HG03457 (cell line): ENCODE measurements around the gene IFNA16.
"Not testable (repeated sequence)": the region's sequence is repeated elsewhere in the genome, so short reads cannot be mapped to it uniquely, and the experiment has no call there.

Experiments
- ATAC-seq: cut with Tn5 transposase; IDR thresholded peaks from one replicate; pipeline ENCODE4 v1.9.1; 2021; ENCODE audit warnings: moderate number of reproducible peaks; ENCODE audit not compliant: unreplicated experiment

Gene IFNA16

GRCh38 chr9:21217211-21217610 lies at the start of gene IFNA16:
TSS of gene IFNA16 (minus strand) at chr9:21217311. CDS start at chr9:21217305, 6 bp downstream.
- not testable (repeated sequence) for ATAC-seq

GRCh38 chr9:21265421-21266189 lies 48.5 kb upstream of the IFNA16 start:
- no peak for ATAC-seq

- no peak for ATAC-seq
Measured at GRCh38 chr9:21255538-21256212, 38.6 kb upstream of the IFNA16 start.

- peak; percentile 62 for ATAC-seq
Measured at GRCh38 chr9:21252721-21253547, 35.8 kb upstream of the IFNA16 start.

GRCh38 chr9:21251638-21252037 lies 34.5 kb upstream of the IFNA16 start:
- no peak for ATAC-seq

DNA sequence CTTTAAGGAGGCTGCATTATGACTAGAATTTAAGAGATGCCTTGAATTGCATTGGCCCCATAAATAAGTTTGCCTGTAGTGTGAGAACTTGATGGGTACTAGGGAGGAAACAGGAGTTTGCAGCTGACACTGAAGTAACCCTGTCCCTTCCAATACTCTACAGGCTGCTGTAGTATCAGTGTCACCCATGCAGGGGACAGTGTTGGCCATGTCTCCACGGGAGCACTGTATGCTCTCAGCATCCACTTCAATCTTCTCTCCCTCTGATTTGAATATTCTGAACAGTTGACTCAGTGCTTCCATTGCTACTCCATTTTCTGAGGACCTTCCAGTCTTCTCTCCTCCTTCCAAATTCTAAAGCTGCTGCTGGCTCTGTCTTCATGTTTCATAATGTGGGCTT lies 34.1 kb upstream of the IFNA16 start:
- ATAC-seq, result no peak

- ATAC-seq, result no peak
Measured at GRCh38 chr9:21244836-21245235, 27.7 kb upstream of the IFNA16 start.

DNA sequence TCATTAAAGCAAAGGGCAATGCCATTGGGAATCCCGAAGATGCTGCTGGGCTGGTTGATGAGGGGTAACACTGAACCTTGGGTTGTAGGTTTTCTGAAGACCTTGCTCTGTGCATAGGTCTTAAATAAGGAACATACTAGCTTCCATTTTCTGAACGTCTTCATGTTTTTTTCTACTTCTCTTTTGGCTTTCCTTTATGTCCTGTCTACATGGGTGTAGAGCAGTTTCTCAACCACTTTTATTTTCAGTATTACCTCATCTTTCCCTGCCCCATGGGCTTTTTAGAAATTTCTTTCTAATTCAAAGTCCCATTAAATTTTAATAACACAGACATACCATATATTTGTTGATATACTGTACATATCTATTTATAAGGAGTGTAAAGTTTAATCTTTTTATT lies 22.8 kb upstream of the IFNA16 start, which contains the start of gene IFNA14:
IFNA14 (minus strand) TSS at position 95 of the 400 bp plus-strand sequence; CDS start at position 25, 70 bp downstream.
- ATAC-seq, result no peak

DNA sequence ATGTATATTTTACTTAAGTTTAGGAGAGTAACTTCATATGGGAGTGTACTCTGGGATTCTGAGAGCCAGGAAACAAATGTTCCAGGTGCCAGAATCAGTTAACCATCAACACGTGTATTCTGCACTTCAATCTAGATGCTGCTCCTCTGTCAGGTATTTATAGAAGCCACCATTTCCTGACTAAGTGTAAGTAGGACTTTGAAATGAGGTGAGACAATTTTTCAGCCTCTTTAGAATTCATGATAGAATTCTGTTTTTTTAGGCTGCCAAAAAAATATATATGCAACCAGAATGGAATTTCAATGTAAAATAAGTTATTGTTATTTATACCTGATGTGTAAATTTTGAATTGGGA lies 19.2 kb upstream of the IFNA16 start:
- ATAC-seq, result peak; percentile 35

GRCh38 chr9:21235468-21236359 lies 18.6 kb upstream of the IFNA16 start:
- peak; percentile 52 for ATAC-seq

- no peak for ATAC-seq
Measured at GRCh38 chr9:21234153-21234687, 17.1 kb upstream of the IFNA16 start.

DNA sequence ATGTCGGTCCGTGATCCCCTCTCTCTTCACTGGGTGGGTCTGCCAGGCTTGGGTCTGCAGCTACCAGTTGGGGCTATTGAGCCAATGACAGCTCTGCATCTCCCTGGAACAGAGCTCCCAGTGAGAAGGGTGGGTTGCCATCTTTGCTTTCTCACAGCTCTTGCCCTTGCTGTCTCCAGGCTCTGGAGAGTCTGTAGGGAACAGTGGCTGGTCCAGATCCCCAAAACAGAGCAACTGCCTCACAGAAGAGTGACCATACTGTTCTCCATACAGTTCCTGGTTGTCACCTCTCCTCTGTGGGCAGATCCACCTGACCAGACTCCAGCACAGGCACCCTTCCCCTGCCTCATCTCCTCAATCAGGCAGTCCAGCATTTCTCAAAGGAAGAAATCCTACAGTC lies 16.1 kb upstream of the IFNA16 start:
- ATAC-seq, result no peak

- no peak for ATAC-seq
Measured at GRCh38 chr9:21228122-21228521, 11.0 kb upstream of the IFNA16 start, which contains the start of gene IFNA17. TSS of gene IFNA17 (minus strand) at chr9:21228222. CDS start at chr9:21228173, 49 bp downstream.

GRCh38 chr9:21213411-21214326 lies 3.4 kb downstream of the IFNA16 start:
- not testable (repeated sequence) for ATAC-seq

DNA sequence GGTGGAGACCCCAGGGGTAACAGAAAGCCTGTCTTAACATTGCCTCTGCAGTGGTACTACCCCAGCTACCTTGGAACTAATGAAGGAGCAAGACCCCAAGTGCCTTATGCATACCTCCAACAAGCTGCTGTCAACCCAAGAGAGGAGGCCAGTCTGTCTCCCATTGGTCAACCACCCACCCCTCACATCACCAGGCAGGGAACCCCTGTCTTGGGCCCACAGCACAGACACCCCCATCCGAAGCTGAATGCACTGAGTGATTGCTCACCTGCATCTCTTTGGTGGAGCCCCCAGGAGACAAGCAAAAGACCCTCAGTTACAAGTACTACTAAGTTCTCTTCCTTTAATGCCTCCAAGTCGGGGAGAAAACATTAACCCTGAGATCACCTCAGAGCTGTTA lies 5.0 kb downstream of the IFNA16 start:
- not testable (repeated sequence) for ATAC-seq

DNA sequence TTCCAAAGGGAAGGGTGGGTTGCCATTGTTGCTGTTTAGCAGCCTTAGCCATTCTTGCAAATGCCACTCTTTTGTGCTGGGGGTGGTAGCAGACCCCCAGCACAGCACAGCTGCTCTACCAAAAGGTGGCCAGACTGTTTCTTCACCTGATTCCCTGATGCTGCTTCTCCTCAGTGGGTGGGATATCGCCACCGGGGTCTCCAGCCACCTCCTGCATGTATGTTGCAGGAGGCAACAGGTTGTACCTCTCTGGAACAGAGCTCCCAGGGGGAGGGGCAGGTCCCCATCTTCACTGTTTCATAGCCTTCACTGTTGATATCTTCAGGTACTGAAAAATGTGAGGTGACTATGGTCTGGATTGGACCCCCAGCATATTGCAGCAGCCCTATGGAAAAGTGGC lies 6.3 kb downstream of the IFNA16 start:
- not testable (repeated sequence) for ATAC-seq

DNA sequence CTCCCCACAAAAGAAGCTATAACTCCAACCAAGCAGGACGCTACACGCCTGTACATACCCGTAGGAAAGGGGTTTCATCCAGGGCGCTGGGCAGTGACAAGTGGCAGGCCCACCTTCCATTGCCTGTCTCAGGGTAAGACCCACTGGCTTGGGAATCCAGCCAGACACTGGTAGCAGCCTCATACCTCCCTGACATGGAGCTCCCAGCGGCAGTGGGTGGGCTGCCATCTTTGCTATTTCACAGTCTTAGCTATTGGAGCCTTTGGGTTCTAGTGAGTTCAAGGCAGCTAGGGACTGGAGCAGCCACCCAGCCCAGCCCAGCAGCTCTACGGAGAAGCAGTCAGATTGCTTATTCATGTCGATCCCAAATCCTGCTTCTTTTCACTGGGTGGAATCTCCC lies 6.8 kb downstream of the IFNA16 start:
- ATAC-seq, result no peak

- ATAC-seq, result not testable (repeated sequence)
Measured at GRCh38 chr9:21207043-21207442, 10.1 kb downstream of the IFNA16 start, which contains the start of gene IFNA10. TSS of gene IFNA10 (minus strand) at chr9:21207143. CDS start at chr9:21207097, 46 bp downstream.

- ATAC-seq, result no peak
Measured at GRCh38 chr9:21205204-21205603, 11.9 kb downstream of the IFNA16 start.
